ENCODE measurements around the gene MSANTD1.

- TF ChIP-seq CTCF (IDR thresholded peaks at IDR 0.05) (no peak), POLR2A (IDR thresholded peaks at IDR 0.05) (no peak)
Measured at GRCh38 chr4:3235581-3235980, 13.4 kb upstream of the MSANTD1 start.
